ENCODE data around the gene CELSR2.

Gene CELSR2

GRCh38 chr1:109241344-109241743 is 8.0 kb upstream of the CELSR2 start:
- no peak for TF ChIP-seq POLR2A (IDR thresholded peaks at IDR 0.05; ENCODE audit: low read depth, low read length)
- FAIRE-seq (no peak), DNase-seq (ENCODE audit: insufficient read length, low spot score) (no peak)

GRCh38 chr1:109241841-109242345 is 7.4 kb upstream of the CELSR2 start:
- TF ChIP-seq POLR2A (IDR thresholded peaks at IDR 0.05; ENCODE audit: low read depth, low read length): no peak
- DNase-seq (ENCODE audit: insufficient read length, low spot score) (no peak), FAIRE-seq (no peak)

GRCh38 chr1:109242387-109242786 is 7.0 kb upstream of the CELSR2 start:
- DNase-seq (ENCODE audit: insufficient read length, low spot score) (no peak), FAIRE-seq (no peak)
- TF ChIP-seq POLR2A (IDR thresholded peaks at IDR 0.05; ENCODE audit: low read depth, low read length): no peak

GRCh38 chr1:109243221-109243620 is 6.1 kb upstream of the CELSR2 start:
- DNase-seq (ENCODE audit: insufficient read length, low spot score) (no peak), FAIRE-seq (no peak)
- TF ChIP-seq POLR2A (IDR thresholded peaks at IDR 0.05; ENCODE audit: low read depth, low read length): no peak

GRCh38 chr1:109243860-109244552 is 5.3 kb upstream of the CELSR2 start:
- no peak for FAIRE-seq
- no peak for TF ChIP-seq POLR2A (IDR thresholded peaks at IDR 0.05; ENCODE audit: low read depth, low read length)
- DNase-seq (ENCODE audit: insufficient read length, low spot score): no peak

GRCh38 chr1:109246141-109246551 is 3.2 kb upstream of the CELSR2 start:
- TF ChIP-seq POLR2A (IDR thresholded peaks at IDR 0.05; ENCODE audit: low read depth, low read length): no peak
- DNase-seq (ENCODE audit: insufficient read length, low spot score) (no peak), FAIRE-seq (no peak)

- no peak for DNase-seq (ENCODE audit: insufficient read length, low spot score)
- no peak for TF ChIP-seq POLR2A (IDR thresholded peaks at IDR 0.05; ENCODE audit: low read depth, low read length)
- no peak for FAIRE-seq
These were observed 1.7 kb upstream of the CELSR2 start for GRCh38 chr1:109247401-109248365.

GRCh38 chr1:109248444-109248796 is 919 bp upstream of the CELSR2 start:
- TF ChIP-seq POLR2A (IDR thresholded peaks at IDR 0.05; ENCODE audit: low read depth, low read length): no peak
- FAIRE-seq: no peak

GRCh38 chr1:109249654-109250401 is 489 bp downstream of the CELSR2 start:
- no peak for DNase-seq (ENCODE audit: insufficient read length, low spot score)
- FAIRE-seq: no peak

More at GRCh38 chr1:109248444-109248796, 919 bp upstream of the CELSR2 start:
- DNase-seq (ENCODE audit: insufficient read length, low spot score): no peak

GRCh38 chr1:109250454-109251276 is 1.3 kb downstream of the CELSR2 start:
- no peak for FAIRE-seq
- DNase-seq (ENCODE audit: insufficient read length, low spot score): no peak

More at GRCh38 chr1:109249654-109250401, 489 bp downstream of the CELSR2 start:
- no peak for TF ChIP-seq POLR2A (IDR thresholded peaks at IDR 0.05; ENCODE audit: low read depth, low read length)

GRCh38 chr1:109251277-109252166 is 2.2 kb downstream of the CELSR2 start:
- no peak for FAIRE-seq
- no peak for DNase-seq (ENCODE audit: insufficient read length, low spot score)
- TF ChIP-seq POLR2A (IDR thresholded peaks at IDR 0.05; ENCODE audit: low read depth, low read length): no peak

More at GRCh38 chr1:109250454-109251276, 1.3 kb downstream of the CELSR2 start:
- no peak for TF ChIP-seq POLR2A (IDR thresholded peaks at IDR 0.05; ENCODE audit: low read depth, low read length)
